Ishikawa (cell line): ENCODE data around the gene FGF1.

ENCODE experiments used
- CEBPB ChIP-seq: IDR thresholded peaks from 2 replicates; pipeline ENCODE4 v1.6.1; 2012
- CREB1 ChIP-seq: IDR thresholded peaks from 2 replicates; pipeline ENCODE4 v1.6.1; 2012; ENCODE audit warnings: low read depth
- EGR1 ChIP-seq: IDR thresholded peaks from 2 replicates; pipeline ENCODE4 v1.6.1; 2012
- EP300 ChIP-seq: IDR thresholded peaks from 2 replicates; pipeline ENCODE4 v1.6.1; 2012; ENCODE audit warnings: borderline replicate concordance
- FOXM1 ChIP-seq: IDR thresholded peaks from 2 replicates; pipeline ENCODE4 v1.6.1; 2012; ENCODE audit warnings: low read depth, borderline replicate concordance
- MAX ChIP-seq: IDR thresholded peaks from 2 replicates; pipeline ENCODE4 v1.6.1; 2012
- NFIC ChIP-seq: IDR thresholded peaks from 2 replicates; pipeline ENCODE4 v1.6.1; 2012
- RAD21 ChIP-seq: IDR thresholded peaks from 2 replicates; pipeline ENCODE4 v1.6.1; 2012; ENCODE audit warnings: low read depth
- REST ChIP-seq: IDR thresholded peaks from 2 replicates; pipeline ENCODE4 v1.6.1; 2012; ENCODE audit warnings: low read depth, mild to moderate bottlenecking
- TAF1 ChIP-seq: IDR thresholded peaks from 2 replicates; pipeline ENCODE4 v1.6.1; 2012; ENCODE audit warnings: low read depth, mild to moderate bottlenecking
- TCF12 ChIP-seq: IDR thresholded peaks from 2 replicates; pipeline ENCODE4 v1.6.1; 2012; ENCODE audit warnings: low read depth
- USF1 ChIP-seq: IDR thresholded peaks from 2 replicates; pipeline ENCODE4 v1.6.1; 2012
- YY1 ChIP-seq: IDR thresholded peaks from 2 replicates; pipeline ENCODE4 v1.6.1; 2012; ENCODE audit warnings: low read depth

- TF ChIP-seq CREB1 (no peak), RAD21 (no peak), NFIC (no peak), USF1 (no peak), YY1 (no peak), CEBPB (no peak), TAF1 (no peak), FOXM1 (no peak), EP300 (no peak), REST (no peak), EGR1 (no peak), TCF12 (no peak), MAX (no peak)
These were observed 35.8 kb downstream of the FGF1 start for GRCh38 chr5:142650060-142650459.
